ENCODE results near the gene CDKL4. TPM values are rescaled to one million over a fixed set of nuclear protein-coding genes. Genes with fewer than 3 reads are reported as not detected.

CDKL4 gene
- total RNA-seq, 6 experiments from 2014 or later, result 0.14 to 0.54 (median 0.34) TPM; not detected in 1

- H3K9me3 Mint-ChIP-seq, result no peaks in the 10 kb centered on the region
- TF ChIP-seq, protein P1, sequence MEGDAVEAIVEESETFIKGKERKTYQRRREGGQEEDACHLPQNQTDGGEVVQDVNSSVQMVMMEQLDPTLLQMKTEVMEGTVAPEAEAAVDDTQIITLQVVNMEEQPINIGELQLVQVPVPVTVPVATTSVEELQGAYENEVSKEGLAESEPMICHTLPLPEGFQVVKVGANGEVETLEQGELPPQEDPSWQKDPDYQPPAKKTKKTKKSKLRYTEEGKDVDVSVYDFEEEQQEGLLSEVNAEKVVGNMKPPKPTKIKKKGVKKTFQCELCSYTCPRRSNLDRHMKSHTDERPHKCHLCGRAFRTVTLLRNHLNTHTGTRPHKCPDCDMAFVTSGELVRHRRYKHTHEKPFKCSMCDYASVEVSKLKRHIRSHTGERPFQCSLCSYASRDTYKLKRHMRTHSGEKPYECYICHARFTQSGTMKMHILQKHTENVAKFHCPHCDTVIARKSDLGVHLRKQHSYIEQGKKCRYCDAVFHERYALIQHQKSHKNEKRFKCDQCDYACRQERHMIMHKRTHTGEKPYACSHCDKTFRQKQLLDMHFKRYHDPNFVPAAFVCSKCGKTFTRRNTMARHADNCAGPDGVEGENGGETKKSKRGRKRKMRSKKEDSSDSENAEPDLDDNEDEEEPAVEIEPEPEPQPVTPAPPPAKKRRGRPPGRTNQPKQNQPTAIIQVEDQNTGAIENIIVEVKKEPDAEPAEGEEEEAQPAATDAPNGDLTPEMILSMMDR (IDR thresholded peaks at IDR 0.05), result no peak
- no peaks in the 10 kb centered on the region for H3K36me3 Mint-ChIP-seq (ENCODE audit: low read depth)
- H3K27ac Mint-ChIP-seq, result no peak overlapping the region
- no peak for DNase-seq
- H3K4me1 Mint-ChIP-seq (ENCODE audit: low read depth), result peaks cover 10% of the 10 kb centered on the region
- no peak overlapping the region for H3K4me3 Mint-ChIP-seq
- no peaks in the 10 kb centered on the region; the same call in none of the 2 replicates for H3K27me3 Mint-ChIP-seq (ENCODE audit: insufficient read depth)
Observed at GRCh38 chr2:39133215-39133851, 110.4 kb downstream of the CDKL4 start.

GRCh38 chr2:39128919-39129391, 114.8 kb downstream of the CDKL4 start:
- DNase-seq, result no peak
- Mint-ChIP-seq H3K27me3 (ENCODE audit: insufficient read depth) (no peaks in the 10 kb centered on the region; the same call in none of the 2 replicates), H3K36me3 (ENCODE audit: low read depth) (no peaks in the 10 kb centered on the region)

GRCh38 chr2:39127973-39128372, 115.8 kb downstream of the CDKL4 start:
- no peaks in the 10 kb centered on the region for H3K9me3 Mint-ChIP-seq
- H3K27ac Mint-ChIP-seq, result no peak overlapping the region
- TF ChIP-seq, protein P1 (IDR thresholded peaks at IDR 0.05), result no peak
- H3K27me3 Mint-ChIP-seq (ENCODE audit: insufficient read depth), result no peaks in the 10 kb centered on the region
- H3K4me3 Mint-ChIP-seq, result peak overlapping the region; percentile 58
- H3K36me3 Mint-ChIP-seq (ENCODE audit: low read depth), result no peaks in the 10 kb centered on the region
- H3K4me1 Mint-ChIP-seq (ENCODE audit: low read depth), result peaks cover 44% of the 10 kb centered on the region
- no peak for DNase-seq

More at GRCh38 chr2:39128919-39129391, 114.8 kb downstream of the CDKL4 start:
- no peak overlapping the region; the same call in 1 of the 2 replicates for H3K27ac Mint-ChIP-seq
- 0 out of 2 replicates have a peak overlapping the region, but pooled peaks have one; percentile 26 for H3K4me3 Mint-ChIP-seq
- H3K9me3 Mint-ChIP-seq, result no peaks in the 10 kb centered on the region
- TF ChIP-seq, protein P1 (IDR thresholded peaks at IDR 0.05), result no peak
- peaks cover 34% of the 10 kb centered on the region for H3K4me1 Mint-ChIP-seq (ENCODE audit: low read depth)

Other genes with a start within 250 kb of the CDKL4 start
- 10 to 100 TPM; 20.9 to 31.4 (median 24.6) TPM for gene SOS1, start 122.9 kb downstream of the CDKL4 start, total RNA-seq (2021; fragmentation: NEBNext Ultra II Directional; extraction: Animal tissue kit (Norgen Biotek cat#: 25700))
- 10 to 100 TPM; 28.7 to 34.4 (median 30.7) TPM for gene MAP4K3, start 193.3 kb upstream of the CDKL4 start, total RNA-seq (2021; fragmentation: NEBNext Ultra II Directional; extraction: Animal tissue kit (Norgen Biotek cat#: 25700))

Measured in HFFc6 (cell line).